HG03196 (cell line): ENCODE measurements around the gene PRMT6.
A peak's percentile ranks its signal among the peaks of the same experiment; 100 is the strongest.
"Not testable (repeated sequence)": the region's sequence is repeated elsewhere in the genome, so short reads cannot be mapped to it uniquely, and the experiment has no call there.

Source experiments
- ATAC-seq: cut with Tn5 transposase; IDR thresholded peaks from one replicate; pipeline ENCODE4 v1.9.1; 2021; ENCODE audit not compliant: unreplicated experiment

PRMT6 gene

DNA sequence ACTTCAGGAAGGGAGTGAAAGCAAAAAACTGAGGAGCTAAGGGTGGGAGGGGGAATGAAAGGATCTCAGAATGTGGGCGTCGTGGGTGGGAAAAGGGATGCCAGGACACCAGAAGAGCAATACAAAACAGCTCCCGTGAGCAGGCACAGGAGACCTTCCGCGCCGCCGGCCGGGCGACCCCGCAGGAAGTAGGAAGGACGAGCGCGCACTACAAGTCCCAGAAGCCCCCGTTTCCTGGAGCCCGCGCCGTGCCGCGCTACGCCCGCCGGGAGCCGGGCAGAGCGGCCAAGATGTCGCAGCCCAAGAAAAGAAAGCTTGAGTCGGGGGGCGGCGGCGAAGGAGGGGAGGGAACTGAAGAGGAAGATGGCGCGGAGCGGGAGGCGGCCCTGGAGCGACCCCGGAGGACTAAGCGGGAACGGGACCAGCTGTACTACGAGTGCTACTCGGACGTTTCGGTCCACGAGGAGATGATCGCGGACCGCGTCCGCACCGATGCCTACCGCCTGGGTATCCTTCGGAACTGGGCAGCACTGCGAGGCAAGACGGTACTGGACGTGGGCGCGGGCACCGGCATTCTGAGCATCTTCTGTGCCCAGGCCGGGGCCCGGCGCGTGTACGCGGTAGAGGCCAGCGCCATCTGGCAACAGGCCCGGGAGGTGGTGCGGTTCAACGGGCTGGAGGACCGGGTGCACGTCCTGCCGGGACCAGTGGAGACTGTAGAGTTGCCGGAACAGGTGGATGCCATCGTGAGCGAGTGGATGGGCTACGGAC is at the start of gene PRMT6:
Gene PRMT6, plus strand, starts transcription at position 249 of the 771 bp plus-strand sequence. Its CDS starts 42 bp downstream, at position 291.
- peak; percentile 97 for ATAC-seq

DNA sequence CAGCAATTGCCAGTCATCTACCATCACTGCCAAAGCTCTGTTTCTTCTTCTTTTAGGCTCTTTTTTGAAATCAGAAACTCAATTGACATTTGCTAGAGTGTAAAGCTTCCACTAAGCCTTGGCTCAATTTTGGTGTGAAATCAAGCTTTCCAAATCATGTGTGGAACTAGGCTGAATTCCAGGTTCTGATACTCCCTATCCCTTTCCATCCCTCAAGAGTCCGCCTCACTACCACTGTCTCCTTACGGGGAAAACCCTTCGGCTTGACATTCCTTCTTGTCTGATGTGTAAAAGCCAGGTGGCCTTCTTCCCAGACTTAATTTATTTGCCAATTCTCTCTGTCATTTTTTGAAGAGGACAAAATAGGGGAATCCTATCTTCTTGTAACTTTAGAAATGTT is 47.2 kb upstream of the PRMT6 start:
- no peak for ATAC-seq

DNA sequence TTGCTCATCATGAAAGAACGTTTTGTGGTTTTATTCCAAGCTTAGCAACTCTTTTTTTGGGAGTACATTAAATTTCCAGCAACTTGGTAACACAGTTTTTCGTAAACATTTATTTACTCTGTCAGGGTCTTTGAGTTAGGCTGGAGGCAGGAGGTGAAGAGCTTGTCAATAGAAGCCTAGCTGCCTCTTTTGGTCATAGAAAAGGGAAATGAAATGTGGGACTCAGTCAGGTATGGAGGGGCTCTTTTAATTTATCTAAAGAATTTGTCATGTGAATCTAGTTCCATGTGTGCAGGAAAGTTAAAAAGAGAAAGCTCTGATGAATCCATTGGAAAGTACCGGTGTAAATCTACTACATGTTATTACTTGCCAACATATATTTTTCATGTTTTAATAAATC is 45.9 kb upstream of the PRMT6 start:
- no peak for ATAC-seq

DNA sequence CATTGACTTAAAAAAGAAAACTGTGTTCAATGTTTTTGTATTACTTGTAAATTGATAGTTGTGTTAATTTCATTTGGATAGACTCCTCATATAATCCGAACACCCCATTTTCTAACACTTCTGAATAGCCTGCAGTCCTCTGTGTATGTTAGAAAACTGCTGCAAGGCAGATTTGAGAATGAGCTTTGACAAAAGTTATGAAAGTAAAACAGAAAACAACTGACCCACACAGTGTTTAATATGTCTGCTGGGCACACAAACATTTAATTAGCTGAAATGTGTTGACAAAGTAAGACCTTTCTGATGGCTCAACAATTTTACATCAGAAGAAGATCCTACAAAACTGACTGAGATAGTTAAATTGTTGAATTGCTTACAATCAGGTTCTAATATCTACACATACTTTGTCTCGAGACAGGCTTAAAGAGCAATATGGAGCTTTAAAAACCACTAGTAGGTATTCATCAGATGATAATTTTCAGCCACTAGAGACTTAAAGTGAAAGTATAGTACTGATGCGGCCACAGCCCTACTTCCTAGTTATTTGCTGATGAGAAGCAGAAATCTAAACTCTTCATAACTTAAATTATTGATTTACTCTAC is 40.0 kb upstream of the PRMT6 start:
- ATAC-seq, result peak; percentile 67

DNA sequence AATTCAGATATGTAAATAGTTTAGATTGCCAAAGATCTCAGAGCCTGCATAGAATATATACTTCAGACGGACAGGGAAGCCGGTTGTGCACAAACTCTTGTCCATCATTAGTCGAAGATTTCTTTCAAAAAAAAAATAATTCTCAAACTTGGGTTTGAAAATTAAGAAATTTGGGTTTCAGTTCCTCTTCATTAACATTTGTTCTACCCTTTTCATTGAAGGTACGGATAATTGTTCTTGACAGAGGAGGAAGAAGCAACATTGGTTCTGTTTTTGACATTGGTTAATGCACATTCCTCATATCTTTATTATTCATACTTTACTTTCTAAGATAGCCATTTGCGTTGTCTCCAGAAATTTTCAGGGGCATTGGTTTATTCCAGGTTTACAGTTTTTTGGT is 38.0 kb upstream of the PRMT6 start:
- no peak for ATAC-seq

GRCh38 chr1:107019166-107019565 is 37.3 kb upstream of the PRMT6 start:
- ATAC-seq, result no peak

DNA sequence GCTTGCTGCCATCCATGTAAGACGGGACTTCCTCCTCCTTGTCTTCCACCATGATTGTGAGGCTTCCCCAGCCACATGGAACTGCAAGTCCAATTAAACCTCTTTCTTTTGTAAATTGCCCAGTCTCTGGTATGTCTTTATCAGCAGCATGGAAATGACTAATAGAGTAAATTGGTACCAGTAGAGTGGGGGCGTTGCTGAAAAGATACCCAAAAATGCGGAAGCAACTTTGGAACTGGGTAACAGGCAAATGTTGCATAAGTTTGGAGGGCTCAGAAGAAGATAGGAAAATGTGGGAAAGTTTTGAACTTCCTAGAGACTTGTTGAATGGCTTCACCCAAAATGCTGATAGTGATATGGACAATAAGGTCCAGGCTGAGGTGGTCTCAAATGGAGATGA is 17.6 kb upstream of the PRMT6 start:
- not testable (repeated sequence) for ATAC-seq

- ATAC-seq, result not testable (repeated sequence)
Observed at GRCh38 chr1:107044310-107045220, 11.9 kb upstream of the PRMT6 start.

GRCh38 chr1:107047602-107048001 is 8.9 kb upstream of the PRMT6 start:
- no peak for ATAC-seq

DNA sequence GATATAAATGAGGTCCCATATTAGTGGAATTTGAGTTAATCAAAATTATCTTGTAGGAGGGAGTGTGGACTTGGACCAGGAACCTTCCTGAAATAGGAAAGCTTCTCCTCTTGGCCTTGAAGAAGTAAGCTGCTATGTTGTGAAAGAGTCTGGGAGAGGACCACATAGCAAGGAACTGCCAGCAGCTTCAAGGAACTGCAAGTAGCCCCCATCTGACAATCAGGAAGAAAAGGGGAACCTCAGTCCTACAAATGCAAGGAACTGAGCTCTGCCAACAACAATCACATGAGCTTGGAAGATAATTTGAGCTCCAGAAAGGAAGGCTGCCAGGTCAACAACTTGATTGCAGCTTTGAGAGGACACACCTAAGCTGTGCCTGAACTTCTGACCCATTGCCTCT is 8.2 kb upstream of the PRMT6 start:
- ATAC-seq, result no peak

GRCh38 chr1:107051266-107051665 is 5.2 kb upstream of the PRMT6 start:
- no peak for ATAC-seq

- ATAC-seq, result not testable (repeated sequence)
Observed at GRCh38 chr1:107055919-107056425, 502 bp upstream of the PRMT6 start.

DNA sequence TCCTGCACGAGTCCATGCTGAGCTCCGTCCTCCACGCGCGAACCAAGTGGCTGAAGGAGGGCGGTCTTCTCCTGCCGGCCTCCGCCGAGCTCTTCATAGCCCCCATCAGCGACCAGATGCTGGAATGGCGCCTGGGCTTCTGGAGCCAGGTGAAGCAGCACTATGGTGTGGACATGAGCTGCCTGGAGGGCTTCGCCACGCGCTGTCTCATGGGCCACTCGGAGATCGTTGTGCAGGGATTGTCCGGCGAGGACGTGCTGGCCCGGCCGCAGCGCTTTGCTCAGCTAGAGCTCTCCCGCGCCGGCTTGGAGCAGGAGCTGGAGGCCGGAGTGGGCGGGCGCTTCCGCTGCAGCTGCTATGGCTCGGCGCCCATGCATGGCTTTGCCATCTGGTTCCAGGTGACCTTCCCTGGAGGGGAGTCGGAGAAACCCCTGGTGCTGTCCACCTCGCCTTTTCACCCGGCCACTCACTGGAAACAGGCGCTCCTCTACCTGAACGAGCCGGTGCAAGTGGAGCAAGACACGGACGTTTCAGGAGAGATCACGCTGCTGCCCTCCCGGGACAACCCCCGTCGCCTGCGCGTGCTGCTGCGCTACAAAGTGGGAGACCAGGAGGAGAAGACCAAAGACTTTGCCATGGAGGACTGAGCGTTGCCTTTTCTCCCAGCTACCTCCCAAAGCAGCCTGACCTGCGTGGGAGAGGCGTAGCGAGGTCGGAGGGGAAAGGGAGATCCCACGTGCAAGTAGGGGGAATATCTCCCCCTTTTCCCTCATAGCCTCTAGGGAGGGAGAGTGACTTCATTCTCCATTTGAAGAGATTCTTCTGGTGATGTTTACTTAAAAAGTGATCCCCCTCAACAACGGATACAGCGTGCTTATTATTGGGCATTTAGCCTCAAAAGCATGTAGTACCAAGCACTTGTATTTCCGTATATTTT is 991 bp downstream of the PRMT6 start:
- ATAC-seq, result peak; percentile 67

- no peak for ATAC-seq
Observed at GRCh38 chr1:107058245-107059032, 2.0 kb downstream of the PRMT6 start.

- no peak for ATAC-seq
Observed at GRCh38 chr1:107061886-107062285, 5.4 kb downstream of the PRMT6 start.

DNA sequence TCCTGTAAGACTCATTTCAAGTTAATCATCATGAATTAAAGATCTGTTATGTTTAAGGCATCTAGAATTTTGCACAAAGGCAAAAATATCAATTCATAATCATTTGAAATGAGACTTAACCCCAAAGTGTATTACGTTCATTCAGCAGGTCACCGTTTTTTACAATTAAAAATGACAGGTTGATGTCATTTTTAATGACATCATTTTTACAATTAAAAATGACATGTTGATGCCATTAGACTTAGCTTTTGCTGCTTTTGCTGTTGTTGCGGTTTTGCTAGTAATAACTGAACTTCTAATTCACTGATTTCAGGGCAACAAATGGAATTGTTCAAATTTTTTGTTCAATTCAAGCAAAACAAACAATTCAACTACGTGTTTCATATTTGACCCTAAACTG is 17.0 kb downstream of the PRMT6 start:
- no peak for ATAC-seq

- ATAC-seq, result no peak
Observed at GRCh38 chr1:107076841-107077240, 20.4 kb downstream of the PRMT6 start.

GRCh38 chr1:107079249-107079648 is 22.8 kb downstream of the PRMT6 start:
- no peak for ATAC-seq

- ATAC-seq, result no peak
Observed at GRCh38 chr1:107081102-107081501, 24.6 kb downstream of the PRMT6 start.
